WTC11 (cell line): ENCODE results near the gene CDH18. TPM values are rescaled to one million over a fixed set of nuclear protein-coding genes. Genes with fewer than 3 reads are reported as not detected.

ENCODE experiments used
- ATAC-seq: fragments of 200-7000 bp; cut with Tn5 transposase; 2 replicates; pipeline ENCODE4 v1.10.0; 2021; ENCODE audit warnings: mild to moderate bottlenecking, moderate library complexity
- CTCF ChIA-PET: fragments of 300-600 bp; sonication (Branson Sonifier 250); formaldehyde crosslinking; loops from one replicate; lab custom pipeline; 2021; ENCODE audit warnings: antibody characterized with exemption; lab: Charles Lee
- POLR2A ChIA-PET: fragments of 350-600 bp; sonication (Branson Sonifier 250); formaldehyde crosslinking; loops from one replicate; lab custom pipeline; 2021; ENCODE audit warnings: antibody characterized with exemption; lab: Charles Lee
- DNase-seq: peaks from one replicate; pipeline ENCODE4 v3.0.0; 2021; ENCODE audit warnings: low spot score
- H3K27ac Mint-ChIP-seq: 2 replicates; pipeline ENCODE4 v1.8.0; 2021; ENCODE audit warnings: mixed read lengths
- H3K27me3 Mint-ChIP-seq: 2 replicates; pipeline ENCODE4 v1.8.0; 2021; ENCODE audit warnings: low read depth, mild to moderate bottlenecking, moderate library complexity, mixed read lengths
- H3K36me3 Mint-ChIP-seq: 2 replicates; pipeline ENCODE4 v1.8.0; 2021; ENCODE audit warnings: mixed read lengths
- H3K4me1 Mint-ChIP-seq: 2 replicates; pipeline ENCODE4 v1.8.0; 2022; ENCODE audit warnings: mixed read lengths
- H3K4me3 Mint-ChIP-seq: 2 replicates; pipeline ENCODE4 v1.8.0; 2021; ENCODE audit warnings: mild to moderate bottlenecking, moderate library complexity, mixed read lengths
- H3K9me3 Mint-ChIP-seq: 2 replicates; pipeline ENCODE4 v1.8.0; 2021; ENCODE audit warnings: mixed read lengths
- CREM ChIP-seq: sonication (generic); formaldehyde crosslinking; IDR thresholded peaks from 2 replicates; pipeline ENCODE4 v1.8.1; 2022; ENCODE audit warnings: mild to moderate bottlenecking, missing genetic modification reagents, moderate library complexity
- ETV6 ChIP-seq: sonication (generic); formaldehyde crosslinking; IDR thresholded peaks from 2 replicates; pipeline ENCODE4 v1.8.1; 2022; ENCODE audit warnings: mild to moderate bottlenecking, missing genetic modification reagents
- FOXJ3 ChIP-seq: sonication (generic); formaldehyde crosslinking; IDR thresholded peaks from 2 replicates; pipeline ENCODE4 v1.9.0; 2021; ENCODE audit warnings: missing genetic modification reagents, mild to moderate bottlenecking, borderline replicate concordance
- FOXK1 ChIP-seq: sonication (generic); formaldehyde crosslinking; IDR thresholded peaks from 2 replicates; pipeline ENCODE4 v1.8.0; 2022; ENCODE audit warnings: mild to moderate bottlenecking, moderate library complexity, missing genetic modification reagents
- JAZF1 ChIP-seq: fragments of 250-450 bp; sonication (Bioruptor Pico); IDR thresholded peaks from 2 replicates; pipeline ENCODE4 v1.9.0; 2021; ENCODE audit warnings: moderate library complexity, mild to moderate bottlenecking, inconsistent platforms
- MYBL2 ChIP-seq: sonication (generic); formaldehyde crosslinking; IDR thresholded peaks from 2 replicates; pipeline ENCODE4 v1.8.1; 2023; ENCODE audit warnings: mild to moderate bottlenecking, moderate library complexity, missing genetic modification reagents
- NFATC4 ChIP-seq: fragments of 250-450 bp; sonication (Bioruptor Pico); IDR thresholded peaks from 2 replicates; pipeline ENCODE4 v1.9.0; 2021; ENCODE audit warnings: mild to moderate bottlenecking
- NR1H2 ChIP-seq: sonication (generic); formaldehyde crosslinking; IDR thresholded peaks from 2 replicates; pipeline ENCODE4 v1.9.0; 2021; ENCODE audit warnings: mild to moderate bottlenecking, moderate library complexity, missing genetic modification reagents
- OVOL2 ChIP-seq: fragments of 250-450 bp; sonication (Bioruptor Pico); IDR thresholded peaks from 2 replicates; pipeline ENCODE4 v1.9.0; 2021; ENCODE audit warnings: mild to moderate bottlenecking, borderline replicate concordance
- ZNF671 ChIP-seq: fragments of 250-450 bp; sonication (Bioruptor Pico); IDR thresholded peaks from 2 replicates; pipeline ENCODE4 v1.8.0; 2021; ENCODE audit warnings: mild to moderate bottlenecking
- total RNA-seq: library from RNA; stranded (reverse); gene quantifications from 3 replicates; pipeline ENCODE4 v1.2.3, GENCODE V29; 2021
- TF ChIP-seq, protein P1 (sequence below): sonication (generic); formaldehyde crosslinking; IDR thresholded peaks from 2 replicates; pipeline ENCODE4 v1.8.0; 2022; ENCODE audit warnings: missing genetic modification reagents
- TF ChIP-seq, protein P2 (sequence below): sonication (generic); formaldehyde crosslinking; IDR thresholded peaks from 2 replicates; pipeline ENCODE4 v1.8.1; 2022; ENCODE audit warnings: low read depth, missing genetic modification reagents, borderline replicate concordance
- TF ChIP-seq, protein P3 (sequence below): fragments of 250-450 bp; sonication (Bioruptor Pico); IDR thresholded peaks from 2 replicates; pipeline ENCODE4 v1.8.0; 2021; ENCODE audit warnings: mild to moderate bottlenecking
- TF ChIP-seq, protein P4 (sequence below): sonication (generic); formaldehyde crosslinking; IDR thresholded peaks from 2 replicates; pipeline ENCODE4 v1.8.1; 2022; ENCODE audit warnings: missing genetic modification reagents, borderline replicate concordance
- TF ChIP-seq, protein P5 (sequence below): sonication (generic); formaldehyde crosslinking; IDR thresholded peaks from 2 replicates; pipeline ENCODE4 v1.8.0; 2023; ENCODE audit warnings: missing genetic modification reagents
- TF ChIP-seq, protein P6 (sequence below): sonication (generic); formaldehyde crosslinking; IDR thresholded peaks from 2 replicates; pipeline ENCODE4 v1.8.0; 2023; ENCODE audit warnings: mild to moderate bottlenecking, missing genetic modification reagents

CDH18 gene
- total RNA-seq, 1 experiment from 2014 or later: 0.24 TPM

DNA sequence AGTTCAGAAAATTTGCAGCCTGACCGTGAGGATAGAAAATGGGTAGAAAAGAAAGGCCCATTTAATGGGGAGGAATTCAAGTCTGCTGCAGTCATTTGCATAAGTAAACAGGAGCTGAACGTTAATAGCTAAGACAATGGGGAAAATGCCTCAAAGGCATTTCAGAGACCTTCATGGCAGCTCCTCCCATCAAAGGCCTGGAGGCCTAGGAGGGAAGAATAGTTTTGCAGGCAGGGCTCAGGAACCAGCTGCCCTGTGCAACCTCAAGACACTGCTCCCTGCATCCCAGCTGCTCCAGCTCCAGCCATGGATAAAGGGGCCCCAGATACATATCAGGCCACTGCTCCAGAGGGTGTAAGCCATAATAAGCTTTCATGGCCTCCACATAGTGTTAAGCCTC lies 32.2 kb upstream of the CDH18 start (continued):
- TF ChIP-seq CREM (no peak), NFATC4 (CRISPR knock-in tag) (no peak), ETV6 (CRISPR knock-in tag) (no peak)
- TF ChIP-seq, protein P1, sequence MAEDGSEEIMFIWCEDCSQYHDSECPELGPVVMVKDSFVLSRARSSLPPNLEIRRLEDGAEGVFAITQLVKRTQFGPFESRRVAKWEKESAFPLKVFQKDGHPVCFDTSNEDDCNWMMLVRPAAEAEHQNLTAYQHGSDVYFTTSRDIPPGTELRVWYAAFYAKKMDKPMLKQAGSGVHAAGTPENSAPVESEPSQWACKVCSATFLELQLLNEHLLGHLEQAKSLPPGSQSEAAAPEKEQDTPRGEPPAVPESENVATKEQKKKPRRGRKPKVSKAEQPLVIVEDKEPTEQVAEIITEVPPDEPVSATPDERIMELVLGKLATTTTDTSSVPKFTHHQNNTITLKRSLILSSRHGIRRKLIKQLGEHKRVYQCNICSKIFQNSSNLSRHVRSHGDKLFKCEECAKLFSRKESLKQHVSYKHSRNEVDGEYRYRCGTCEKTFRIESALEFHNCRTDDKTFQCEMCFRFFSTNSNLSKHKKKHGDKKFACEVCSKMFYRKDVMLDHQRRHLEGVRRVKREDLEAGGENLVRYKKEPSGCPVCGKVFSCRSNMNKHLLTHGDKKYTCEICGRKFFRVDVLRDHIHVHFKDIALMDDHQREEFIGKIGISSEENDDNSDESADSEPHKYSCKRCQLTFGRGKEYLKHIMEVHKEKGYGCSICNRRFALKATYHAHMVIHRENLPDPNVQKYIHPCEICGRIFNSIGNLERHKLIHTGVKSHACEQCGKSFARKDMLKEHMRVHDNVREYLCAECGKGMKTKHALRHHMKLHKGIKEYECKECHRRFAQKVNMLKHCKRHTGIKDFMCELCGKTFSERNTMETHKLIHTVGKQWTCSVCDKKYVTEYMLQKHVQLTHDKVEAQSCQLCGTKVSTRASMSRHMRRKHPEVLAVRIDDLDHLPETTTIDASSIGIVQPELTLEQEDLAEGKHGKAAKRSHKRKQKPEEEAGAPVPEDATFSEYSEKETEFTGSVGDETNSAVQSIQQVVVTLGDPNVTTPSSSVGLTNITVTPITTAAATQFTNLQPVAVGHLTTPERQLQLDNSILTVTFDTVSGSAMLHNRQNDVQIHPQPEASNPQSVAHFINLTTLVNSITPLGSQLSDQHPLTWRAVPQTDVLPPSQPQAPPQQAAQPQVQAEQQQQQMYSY (CRISPR knock-in tag): no peak
- TF ChIP-seq, protein P2, sequence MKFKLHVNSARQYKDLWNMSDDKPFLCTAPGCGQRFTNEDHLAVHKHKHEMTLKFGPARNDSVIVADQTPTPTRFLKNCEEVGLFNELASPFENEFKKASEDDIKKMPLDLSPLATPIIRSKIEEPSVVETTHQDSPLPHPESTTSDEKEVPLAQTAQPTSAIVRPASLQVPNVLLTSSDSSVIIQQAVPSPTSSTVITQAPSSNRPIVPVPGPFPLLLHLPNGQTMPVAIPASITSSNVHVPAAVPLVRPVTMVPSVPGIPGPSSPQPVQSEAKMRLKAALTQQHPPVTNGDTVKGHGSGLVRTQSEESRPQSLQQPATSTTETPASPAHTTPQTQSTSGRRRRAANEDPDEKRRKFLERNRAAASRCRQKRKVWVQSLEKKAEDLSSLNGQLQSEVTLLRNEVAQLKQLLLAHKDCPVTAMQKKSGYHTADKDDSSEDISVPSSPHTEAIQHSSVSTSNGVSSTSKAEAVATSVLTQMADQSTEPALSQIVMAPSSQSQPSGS (CRISPR knock-in tag): no peak

DNA sequence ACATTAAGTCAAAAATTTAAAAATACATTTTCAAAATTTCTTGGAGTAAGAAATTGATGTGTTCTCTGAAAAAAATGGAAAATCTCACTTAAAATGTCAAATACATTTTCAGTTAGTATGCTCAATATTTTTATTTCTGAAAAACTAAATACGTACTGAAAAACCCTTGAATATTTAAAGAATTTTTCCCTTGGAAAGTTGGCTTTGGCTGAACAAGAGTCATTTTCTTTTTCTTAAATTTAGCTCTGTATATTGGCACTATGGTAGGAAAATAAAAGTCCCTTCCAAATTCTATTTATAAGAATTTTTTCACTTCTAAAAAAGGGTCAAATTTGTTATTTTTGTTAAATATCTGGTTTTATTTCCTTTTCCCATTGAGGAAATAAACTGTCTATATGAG lies 29.0 kb upstream of the CDH18 start:
- TF ChIP-seq FOXK1 (CRISPR knock-in tag) (no peak), OVOL2 (CRISPR knock-in tag) (no peak), JAZF1 (CRISPR knock-in tag) (no peak), NR1H2 (CRISPR knock-in tag) (no peak), CREM (no peak), ZNF671 (no peak), MYBL2 (no peak), FOXJ3 (CRISPR knock-in tag) (no peak)
- TF ChIP-seq, protein P3, sequence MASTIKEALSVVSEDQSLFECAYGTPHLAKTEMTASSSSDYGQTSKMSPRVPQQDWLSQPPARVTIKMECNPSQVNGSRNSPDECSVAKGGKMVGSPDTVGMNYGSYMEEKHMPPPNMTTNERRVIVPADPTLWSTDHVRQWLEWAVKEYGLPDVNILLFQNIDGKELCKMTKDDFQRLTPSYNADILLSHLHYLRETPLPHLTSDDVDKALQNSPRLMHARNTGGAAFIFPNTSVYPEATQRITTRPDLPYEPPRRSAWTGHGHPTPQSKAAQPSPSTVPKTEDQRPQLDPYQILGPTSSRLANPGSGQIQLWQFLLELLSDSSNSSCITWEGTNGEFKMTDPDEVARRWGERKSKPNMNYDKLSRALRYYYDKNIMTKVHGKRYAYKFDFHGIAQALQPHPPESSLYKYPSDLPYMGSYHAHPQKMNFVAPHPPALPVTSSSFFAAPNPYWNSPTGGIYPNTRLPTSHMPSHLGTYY (CRISPR knock-in tag): no peak
- TF ChIP-seq, protein P4, sequence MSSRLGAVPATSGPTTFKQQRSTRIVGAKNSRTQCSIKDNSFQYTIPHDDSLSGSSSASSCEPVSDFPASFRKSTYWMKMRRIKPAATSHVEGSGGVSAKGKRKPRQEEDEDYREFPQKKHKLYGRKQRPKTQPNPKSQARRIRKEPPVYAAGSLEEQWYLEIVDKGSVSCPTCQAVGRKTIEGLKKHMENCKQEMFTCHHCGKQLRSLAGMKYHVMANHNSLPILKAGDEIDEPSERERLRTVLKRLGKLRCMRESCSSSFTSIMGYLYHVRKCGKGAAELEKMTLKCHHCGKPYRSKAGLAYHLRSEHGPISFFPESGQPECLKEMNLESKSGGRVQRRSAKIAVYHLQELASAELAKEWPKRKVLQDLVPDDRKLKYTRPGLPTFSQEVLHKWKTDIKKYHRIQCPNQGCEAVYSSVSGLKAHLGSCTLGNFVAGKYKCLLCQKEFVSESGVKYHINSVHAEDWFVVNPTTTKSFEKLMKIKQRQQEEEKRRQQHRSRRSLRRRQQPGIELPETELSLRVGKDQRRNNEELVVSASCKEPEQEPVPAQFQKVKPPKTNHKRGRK (CRISPR knock-in tag): no peak
- TF ChIP-seq, protein P2 (CRISPR knock-in tag): no peak
- TF ChIP-seq, protein P5, sequence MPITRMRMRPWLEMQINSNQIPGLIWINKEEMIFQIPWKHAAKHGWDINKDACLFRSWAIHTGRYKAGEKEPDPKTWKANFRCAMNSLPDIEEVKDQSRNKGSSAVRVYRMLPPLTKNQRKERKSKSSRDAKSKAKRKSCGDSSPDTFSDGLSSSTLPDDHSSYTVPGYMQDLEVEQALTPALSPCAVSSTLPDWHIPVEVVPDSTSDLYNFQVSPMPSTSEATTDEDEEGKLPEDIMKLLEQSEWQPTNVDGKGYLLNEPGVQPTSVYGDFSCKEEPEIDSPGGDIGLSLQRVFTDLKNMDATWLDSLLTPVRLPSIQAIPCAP (CRISPR knock-in tag): no peak
- TF ChIP-seq, protein P6, sequence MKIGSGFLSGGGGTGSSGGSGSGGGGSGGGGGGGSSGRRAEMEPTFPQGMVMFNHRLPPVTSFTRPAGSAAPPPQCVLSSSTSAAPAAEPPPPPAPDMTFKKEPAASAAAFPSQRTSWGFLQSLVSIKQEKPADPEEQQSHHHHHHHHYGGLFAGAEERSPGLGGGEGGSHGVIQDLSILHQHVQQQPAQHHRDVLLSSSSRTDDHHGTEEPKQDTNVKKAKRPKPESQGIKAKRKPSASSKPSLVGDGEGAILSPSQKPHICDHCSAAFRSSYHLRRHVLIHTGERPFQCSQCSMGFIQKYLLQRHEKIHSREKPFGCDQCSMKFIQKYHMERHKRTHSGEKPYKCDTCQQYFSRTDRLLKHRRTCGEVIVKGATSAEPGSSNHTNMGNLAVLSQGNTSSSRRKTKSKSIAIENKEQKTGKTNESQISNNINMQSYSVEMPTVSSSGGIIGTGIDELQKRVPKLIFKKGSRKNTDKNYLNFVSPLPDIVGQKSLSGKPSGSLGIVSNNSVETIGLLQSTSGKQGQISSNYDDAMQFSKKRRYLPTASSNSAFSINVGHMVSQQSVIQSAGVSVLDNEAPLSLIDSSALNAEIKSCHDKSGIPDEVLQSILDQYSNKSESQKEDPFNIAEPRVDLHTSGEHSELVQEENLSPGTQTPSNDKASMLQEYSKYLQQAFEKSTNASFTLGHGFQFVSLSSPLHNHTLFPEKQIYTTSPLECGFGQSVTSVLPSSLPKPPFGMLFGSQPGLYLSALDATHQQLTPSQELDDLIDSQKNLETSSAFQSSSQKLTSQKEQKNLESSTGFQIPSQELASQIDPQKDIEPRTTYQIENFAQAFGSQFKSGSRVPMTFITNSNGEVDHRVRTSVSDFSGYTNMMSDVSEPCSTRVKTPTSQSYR: no peak
- Mint-ChIP-seq H3K36me3 (peaks cover 31% of the 10 kb centered on the region), H3K4me3 (no peak overlapping the region), H3K9me3 (peaks cover 56% of the 10 kb centered on the region), H3K27ac (no peak overlapping the region), H3K27me3 (peaks cover 3% of the 10 kb centered on the region; the same call in 1 of the 2 replicates), H3K4me1 (peaks cover 9% of the 10 kb centered on the region; the same call in 1 of the 2 replicates)
- DNase-seq (no peak), ATAC-seq (no peak)
- POLR2A ChIA-PET: no interaction called here
- CTCF ChIA-PET: no interaction called here
